OCI-LY1 (cell line): ENCODE data around the gene HDAC1.

Source experiments
- EZH2 ChIP-seq: fragments of 200-600 bp; sonication (generic), shearing (Covaris generic); IDR thresholded peaks from 2 replicates; pipeline ENCODE4 v1.8.0; 2017; ENCODE audit warnings: borderline replicate concordance, mixed run types, mild to moderate bottlenecking, antibody characterized with exemption, low read length, moderate library complexity, mixed read lengths
- TF ChIP-seq, protein P1 (sequence below): fragments of 200-600 bp; sonication (generic), shearing (Covaris generic); IDR thresholded peaks from 2 replicates; pipeline ENCODE4 v1.5.1; 2017; ENCODE audit warnings: mild to moderate bottlenecking, antibody characterized with exemption, low read length, moderate library complexity, mixed read lengths

DNA sequence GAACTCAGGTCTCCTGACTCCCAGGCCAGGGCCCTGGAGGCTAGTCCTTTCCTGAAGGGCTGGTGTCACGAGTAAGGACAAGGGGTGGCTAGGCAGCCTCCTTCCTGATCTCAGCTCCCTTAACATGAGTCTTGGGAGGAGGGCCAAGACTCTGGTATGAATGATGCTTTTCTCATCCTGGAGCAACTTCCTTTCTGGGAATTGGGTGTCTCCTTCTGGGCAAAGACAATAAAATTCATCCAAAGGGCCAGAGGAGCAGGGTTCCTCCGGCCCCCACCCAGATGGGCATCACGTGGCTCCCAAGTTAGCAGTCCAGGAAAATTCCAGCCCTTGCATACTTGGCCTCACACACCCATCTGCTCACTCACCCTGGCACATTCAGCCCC, 45.0 kb upstream of the HDAC1 start, which contains the start of gene FAM167B:
- TF ChIP-seq, protein P1, sequence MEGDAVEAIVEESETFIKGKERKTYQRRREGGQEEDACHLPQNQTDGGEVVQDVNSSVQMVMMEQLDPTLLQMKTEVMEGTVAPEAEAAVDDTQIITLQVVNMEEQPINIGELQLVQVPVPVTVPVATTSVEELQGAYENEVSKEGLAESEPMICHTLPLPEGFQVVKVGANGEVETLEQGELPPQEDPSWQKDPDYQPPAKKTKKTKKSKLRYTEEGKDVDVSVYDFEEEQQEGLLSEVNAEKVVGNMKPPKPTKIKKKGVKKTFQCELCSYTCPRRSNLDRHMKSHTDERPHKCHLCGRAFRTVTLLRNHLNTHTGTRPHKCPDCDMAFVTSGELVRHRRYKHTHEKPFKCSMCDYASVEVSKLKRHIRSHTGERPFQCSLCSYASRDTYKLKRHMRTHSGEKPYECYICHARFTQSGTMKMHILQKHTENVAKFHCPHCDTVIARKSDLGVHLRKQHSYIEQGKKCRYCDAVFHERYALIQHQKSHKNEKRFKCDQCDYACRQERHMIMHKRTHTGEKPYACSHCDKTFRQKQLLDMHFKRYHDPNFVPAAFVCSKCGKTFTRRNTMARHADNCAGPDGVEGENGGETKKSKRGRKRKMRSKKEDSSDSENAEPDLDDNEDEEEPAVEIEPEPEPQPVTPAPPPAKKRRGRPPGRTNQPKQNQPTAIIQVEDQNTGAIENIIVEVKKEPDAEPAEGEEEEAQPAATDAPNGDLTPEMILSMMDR = no peak
- no peak for TF ChIP-seq EZH2
